ENCODE data around the gene COQ5.
A peak's percentile ranks its signal among the peaks of the same experiment; 100 is the strongest.

Gene COQ5

DNA sequence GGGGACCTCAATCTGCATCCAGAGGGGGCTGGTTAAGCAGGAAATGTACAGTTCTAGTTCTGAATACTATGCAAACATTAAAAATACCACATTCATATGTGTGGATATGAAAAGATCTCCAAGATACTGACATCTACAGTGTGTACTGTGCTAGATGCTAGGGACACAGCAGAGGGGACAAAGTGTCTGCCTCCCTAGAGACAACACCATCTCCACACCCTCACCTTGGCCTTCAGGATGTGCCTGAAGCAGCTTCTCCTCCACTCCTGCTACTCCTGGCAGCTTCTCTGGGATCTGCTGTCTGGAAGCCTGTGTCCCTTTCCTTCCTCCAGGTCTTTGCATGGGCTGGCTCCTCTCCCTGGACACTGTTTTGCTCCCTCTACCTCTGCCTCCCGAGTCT is 48.7 kb downstream of the COQ5 start:
- DNase-seq, result no peak

DNA sequence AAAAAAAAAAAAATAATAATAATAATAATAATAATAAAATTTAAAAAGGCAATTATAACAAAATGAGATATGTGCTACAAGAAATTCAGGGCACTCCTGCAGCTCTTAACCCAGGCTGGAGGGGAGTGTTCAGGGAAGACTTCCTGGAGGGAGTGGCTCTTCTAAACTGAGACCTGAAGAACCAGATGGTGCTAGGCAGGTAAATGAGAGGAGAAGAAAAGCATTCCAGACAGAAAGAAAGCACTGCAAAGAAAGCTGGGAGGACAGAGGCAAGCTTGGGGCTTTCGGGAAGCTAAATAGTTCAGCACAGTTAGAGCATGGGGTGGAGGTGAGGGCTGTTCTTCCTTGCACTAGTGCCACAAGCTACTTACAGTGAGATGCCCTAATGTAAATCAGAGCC is 49.5 kb downstream of the COQ5 start:
- no peak for DNase-seq

DNA sequence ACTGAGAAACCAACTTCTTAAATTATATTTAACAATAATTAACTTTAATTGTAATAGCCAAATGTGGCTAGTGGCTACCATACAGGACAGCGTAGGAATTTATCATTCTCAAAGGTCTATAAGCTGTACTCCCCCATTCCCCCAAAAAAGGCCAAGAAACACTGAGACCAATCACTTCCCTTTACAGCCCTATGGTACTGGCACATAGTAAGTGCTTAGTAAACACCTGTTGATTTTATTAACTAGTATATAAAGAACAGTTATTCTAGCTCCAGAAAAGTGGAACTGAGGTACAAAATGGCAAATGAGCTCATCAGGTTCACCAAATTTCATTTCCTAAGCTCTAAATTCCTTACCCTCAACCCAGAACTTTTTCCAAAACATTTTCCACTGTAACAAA is 53.3 kb downstream of the COQ5 start:
- no peak for DNase-seq

DNA sequence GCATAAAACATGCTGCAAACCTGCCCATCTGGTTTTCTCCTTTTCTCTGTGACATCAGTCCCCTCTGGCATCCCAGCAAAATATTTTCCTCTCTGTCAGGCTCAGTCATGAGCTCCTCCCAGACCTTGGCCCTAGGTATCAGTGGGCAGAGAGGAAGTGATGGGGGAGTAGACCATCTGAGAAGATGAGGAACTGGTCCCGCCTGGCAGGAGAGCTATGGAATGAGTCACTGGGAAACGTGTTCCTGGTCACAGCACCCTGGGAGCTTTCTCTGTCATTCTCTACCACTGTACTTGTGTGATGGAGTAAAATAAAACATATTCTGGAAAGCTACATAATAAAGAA is 54.4 kb downstream of the COQ5 start:
- no peak for DNase-seq

DNA sequence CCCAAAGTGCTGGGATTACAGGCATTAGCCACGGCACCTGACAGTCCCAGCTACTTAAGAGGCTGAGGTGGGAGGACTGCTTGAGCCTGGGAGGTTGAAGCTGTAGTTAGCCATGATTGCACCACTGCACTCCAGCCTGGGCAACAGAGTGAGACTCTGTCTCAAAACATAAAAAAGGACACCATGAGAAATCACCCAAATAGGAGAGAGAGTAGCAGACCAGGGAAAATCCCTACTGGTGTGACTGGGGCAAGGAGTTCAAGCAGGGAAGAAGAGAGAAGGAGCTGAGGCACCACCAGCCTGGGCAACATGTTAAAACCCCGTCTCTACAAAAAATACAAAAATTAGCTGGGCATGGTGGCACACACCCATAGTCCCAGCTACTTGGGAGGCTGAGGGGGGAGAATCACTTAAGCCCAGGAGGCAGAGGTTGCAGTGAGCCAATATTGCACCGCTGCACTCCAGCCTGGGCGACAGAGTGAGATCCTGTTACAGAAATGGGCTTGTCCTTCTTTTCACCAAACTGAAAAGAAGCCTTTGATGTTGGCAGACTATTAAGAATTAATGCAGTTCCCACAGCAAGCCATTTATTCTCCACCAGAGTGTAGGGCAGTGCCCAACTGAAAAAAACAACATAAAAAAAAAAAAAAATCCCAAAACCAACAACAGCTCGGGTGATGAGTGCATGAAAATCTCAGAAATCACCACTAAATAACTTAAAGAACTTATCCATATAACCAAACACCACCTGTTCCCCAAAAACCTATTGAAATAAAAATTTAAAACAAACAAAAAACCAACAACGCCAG is 54.9 kb downstream of the COQ5 start:
- DNase-seq, result no peak

DNA sequence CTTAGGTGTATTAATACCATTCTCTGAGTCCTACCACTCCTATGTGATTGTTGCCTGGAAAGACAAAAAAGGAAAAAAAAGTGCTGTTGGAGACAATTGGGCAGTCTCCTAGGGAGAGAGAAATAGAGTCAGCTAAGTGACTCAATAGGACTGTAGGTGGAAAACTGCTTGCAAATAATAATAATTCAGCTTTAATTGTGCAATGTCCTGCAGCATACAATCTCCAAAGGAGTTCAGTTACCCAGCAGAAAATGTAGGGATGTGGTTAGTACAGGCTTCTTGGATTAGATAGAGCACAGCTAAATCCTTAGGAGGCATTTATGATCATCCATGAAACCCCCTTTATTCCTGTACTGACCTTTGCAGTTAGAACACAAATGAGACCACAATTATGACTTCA is 56.4 kb downstream of the COQ5 start:
- no peak for DNase-seq

DNA sequence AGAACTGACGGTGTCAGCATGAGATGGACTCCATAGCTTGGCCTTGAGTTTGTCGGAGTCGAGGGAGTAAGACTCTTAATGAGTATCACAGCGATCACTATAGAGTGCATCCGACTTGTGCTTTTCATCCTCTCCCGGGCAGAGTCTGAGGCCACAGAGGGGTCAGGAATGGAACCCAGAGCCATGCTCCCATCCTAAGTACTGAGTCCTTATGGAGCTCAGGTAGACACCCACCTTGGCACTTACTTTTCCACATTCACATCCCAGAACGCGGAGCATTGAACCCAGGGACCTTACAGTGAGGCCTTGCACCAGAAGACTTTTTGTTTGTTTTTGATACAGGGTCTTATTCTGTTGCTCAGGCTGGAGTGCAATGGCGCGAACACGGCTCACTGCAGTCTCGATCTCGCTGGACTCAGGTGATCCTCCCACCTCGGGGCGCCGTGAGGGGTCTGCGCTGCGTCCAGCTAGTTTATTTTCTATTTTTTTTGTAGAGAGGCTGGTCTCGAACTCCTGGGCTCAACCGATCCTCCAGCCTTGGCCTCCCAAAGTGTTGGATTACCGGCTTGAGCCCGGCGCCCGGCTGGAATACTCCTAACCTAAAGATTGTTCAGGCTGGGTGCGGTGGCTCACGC is 58.7 kb downstream of the COQ5 start:
- DNase-seq, result no peak

DNA sequence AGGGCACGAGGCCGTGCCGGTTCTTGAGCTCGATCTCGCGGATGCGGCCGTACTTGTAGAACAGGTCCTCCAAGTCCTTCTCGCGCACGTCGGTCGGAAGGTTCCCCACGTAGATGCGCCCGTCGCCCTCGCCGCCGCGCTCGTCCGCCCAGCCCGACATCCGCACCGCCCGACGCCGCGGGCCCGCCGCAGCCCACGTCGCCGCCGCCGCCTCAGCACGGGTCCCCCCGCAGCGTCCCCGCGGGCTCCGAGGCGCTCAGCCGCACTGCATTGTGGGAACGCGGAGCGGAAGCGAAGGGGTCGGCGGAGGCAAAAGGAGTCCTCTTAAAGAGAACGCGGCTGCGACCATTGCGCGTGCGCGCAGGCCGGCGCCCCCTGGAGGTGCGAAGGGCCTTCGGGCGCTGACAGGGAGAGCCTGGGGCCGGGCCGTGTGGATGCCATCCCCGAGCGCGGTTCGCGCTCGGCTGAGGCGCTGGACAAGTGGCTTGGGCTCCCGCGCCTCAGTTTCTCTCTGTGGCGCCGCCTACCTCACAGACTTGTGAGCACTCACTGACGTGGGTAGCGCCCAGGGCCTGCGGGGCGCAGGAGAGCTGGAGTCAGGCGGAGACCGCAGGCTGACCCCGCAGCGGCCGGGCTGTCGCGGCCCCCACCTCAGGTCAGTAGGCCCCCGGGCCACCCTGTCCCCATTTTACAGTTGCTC is 59.4 kb downstream of the COQ5 start, which contains the start of gene SRSF9:
SRSF9 (minus strand) TSS at position 299 of the 700 bp plus-strand sequence; CDS start at position 160, 139 bp downstream.
- peak; percentile 97 for DNase-seq

DNA sequence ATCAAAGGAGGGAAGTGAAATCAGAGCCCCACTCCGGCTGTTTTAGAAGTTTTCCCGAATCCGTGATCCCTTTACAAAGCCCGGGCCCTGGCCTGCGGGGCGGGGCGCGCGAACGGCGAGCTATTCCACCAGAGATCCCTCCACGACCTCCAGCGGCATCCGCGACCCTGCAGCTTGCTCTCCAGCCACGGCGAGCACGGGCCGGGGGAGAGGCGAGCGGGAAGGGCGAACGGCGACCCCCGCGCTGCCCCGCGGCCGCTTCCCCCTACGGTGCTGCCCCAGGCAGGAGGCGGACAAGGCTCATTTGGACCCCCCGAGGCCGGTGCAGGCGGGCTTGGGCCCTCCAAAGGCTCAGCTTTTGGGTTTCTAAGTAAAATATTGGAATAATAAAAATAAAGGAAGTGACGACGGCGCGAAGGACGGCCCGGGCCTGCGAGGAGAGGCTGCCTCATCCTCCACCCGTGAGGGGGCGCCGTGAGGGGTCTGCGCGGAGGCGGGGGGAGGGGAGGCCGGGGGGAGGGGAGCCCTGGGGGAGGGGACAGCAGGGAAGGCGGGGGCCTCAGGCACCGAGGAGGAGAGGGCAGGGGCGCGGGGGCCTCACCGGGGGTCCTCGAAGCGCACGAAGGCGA is 60.0 kb downstream of the COQ5 start:
- peak; percentile 57 for DNase-seq

DNA sequence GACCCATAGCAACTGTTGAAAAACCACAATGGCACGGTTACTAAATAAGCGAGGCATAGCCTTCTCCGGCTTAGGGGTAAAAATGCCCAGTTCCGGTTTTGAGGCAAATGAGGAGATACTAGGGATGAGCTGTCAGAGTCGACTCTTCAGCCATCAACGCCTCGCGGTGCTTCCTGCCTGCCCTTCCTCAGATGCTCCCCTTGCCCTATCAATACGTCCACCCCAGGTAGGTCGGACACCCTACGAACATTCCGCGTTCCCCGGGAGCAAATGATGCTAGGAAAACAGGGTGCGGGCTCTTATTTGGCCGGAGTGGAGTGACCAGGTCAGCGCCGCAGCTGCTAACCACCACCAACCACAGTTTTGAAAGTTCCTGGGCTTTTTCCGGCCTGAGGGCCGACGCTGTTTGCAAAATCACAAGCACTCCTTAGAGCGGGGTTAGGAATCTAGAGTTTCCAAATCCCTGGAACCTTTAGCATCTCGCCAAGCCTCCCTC is 60.6 kb downstream of the COQ5 start:
- DNase-seq, result no peak

DNA sequence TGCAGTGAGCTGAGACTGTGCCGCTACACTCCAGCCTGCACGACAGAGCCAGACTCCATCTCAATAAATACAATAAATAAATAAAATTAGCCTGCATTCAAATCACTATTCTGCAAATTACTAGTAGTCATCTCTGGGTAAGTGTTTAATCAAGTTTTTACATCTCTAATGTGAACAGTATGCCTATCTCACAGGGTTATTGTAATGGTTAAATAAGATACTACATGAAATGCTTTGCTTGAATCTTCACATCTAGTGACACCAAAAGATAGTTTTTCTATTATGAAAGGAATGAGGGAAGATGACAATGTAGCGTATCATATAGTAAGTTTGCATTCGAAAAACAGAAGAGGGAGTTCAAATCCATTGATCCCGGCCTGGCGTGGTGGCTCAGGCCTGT is 61.5 kb downstream of the COQ5 start:
- no peak for DNase-seq

DNA sequence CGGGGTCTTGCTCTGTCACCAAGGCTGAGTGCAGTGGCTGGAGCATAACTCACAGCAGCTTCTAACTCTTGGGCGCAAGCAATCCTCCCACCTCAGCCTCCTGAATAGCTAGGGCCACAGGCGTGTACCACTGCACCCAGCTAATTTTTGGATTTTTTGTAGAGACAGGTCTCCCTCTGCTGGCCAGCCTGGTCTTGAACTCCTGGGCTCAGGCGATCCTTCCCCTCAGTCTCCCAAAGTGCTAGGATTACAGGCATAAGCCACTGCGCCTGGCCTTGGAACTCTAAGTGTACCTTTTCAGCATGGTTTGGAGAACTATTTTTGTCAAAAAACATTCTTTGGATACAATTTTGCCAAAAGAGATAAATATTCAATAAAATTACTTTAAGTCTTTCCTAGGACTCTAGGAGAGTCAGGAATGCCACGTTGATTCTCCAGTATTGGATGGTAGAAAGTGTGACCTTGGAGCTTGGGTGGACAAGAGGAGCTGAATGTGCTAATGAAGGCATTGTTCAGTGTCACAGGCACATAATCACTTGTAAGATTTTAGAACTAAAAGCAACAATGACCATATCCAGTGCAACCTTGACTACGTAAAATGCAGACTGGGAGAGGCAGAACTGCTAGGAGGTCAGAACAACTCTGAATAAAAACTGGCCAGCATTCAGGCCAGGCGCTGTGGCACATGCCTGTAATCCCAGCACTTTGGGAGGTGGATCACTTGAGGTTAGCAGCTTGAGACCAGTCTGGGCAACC is 62.2 kb downstream of the COQ5 start:
- peak; percentile 7 for DNase-seq

DNA sequence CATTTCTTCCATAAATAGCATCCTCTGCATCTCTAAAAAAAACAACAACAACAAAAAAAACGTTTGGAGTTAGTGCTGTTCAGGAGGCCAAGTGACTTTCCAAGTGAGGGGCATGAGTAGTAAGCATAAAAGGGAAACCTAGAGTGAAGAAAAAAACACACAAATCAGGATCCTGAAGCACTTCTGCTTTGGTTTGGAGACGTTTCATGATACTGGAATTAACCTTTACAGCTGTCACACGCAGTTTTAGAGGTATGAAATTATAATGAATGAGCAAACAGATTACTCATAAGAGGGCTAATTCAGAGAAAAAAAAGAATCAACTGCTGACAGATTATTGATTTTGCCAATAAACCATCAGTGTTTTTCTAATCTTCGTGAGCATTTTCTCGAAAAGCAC is 63.2 kb downstream of the COQ5 start:
- no peak for DNase-seq

DNA sequence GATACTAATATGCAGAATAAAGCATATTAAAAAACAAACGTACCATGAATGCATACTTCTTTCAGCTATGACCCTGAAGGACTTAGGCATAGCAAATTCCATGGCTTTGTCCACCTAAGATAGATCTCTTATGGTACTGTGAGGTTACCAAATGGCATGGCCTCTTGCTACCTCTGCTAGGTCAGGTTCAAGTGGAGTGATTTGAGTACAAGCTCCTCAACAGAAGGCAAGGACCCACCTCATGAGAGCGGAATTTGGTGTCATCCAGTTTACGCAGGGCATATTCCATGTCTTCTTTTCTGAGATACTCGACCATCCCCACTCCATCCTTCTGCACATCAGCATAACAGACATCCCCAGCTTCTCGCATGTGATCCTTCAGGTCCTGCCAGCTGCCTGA is 65.2 kb downstream of the COQ5 start:
- no peak for DNase-seq

DNA sequence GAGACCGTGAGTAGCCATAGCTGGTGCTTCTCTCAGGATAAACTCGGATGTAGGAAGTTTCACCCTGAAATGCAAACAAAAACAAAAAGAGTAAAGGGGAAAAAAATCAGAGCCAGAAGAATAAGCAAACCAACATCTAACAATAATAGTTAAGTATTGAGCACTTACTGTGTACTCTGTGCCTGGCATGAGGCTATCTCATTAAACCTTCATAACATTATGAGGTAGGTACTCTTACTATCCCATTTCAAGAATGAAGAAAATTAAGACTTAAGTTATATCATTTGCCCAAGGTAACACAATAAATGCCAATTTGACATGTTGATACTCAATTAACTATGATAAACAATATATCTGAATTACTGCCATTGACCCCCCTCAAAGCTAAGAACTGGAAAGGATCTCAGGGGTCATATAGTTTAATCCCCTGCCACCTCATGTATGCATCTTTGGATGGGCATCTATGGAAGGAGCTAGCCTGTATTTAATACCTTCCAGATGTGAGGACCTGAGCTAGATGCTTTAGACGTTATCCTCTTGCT is 66.8 kb downstream of the COQ5 start:
- DNase-seq, result no peak

DNA sequence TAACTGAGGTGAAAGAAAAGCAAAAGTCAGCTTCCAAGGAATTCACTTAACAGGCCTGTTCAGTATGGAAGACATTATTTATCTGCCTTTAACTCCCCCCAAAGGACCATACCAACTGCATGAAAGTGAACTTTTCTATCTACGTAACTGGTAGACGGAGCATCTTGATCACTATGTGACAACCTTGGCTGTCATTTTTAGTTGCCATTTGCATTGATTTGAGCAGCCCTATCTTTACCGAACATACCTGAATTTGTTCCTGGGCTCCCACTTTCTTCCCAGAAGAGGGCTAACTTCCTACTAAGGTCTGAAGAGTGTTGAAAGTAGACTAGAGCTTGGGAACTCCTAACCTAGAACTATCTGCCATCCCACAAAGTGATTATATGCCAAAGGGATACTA is 68.8 kb downstream of the COQ5 start:
- no peak for DNase-seq

DNA sequence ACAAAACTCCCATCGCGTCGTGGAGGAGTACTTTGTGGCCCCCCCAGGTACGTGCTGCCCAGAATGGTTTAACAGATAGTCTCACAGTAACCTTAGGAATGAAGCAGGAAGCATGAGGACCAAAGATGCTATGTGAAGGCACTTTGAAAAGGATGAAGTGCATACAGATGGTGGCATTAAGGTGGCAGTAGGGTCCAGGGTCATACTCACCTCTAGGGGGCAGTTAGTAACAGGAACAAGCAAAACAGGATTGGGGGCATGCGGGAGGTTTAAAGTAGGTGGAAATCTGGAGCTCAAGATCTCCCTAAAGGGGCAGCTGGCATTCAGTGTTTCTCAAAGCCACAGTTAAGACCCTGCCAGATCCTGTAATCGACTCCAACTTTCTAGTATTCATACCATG is 71.8 kb downstream of the COQ5 start:
- no peak for DNase-seq

DNA sequence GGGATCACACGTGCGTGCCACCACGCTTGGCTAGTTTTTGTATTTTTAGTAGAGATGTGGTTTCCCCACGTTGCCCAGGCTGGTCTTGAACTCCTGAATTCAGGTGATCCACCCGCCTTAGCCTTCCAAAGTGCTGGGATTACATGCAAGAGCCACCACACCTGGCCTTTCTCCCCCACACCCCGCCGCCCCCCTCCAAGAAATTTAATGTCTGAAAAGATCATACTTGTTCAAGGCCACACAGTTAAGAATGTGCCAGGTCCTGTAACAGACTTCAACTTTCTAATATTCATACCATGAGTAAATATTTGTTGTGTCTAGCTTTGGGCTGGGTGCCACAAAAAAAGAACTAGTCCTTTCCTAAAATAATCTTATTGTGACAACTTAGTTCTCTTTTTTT is 73.7 kb downstream of the COQ5 start:
- no peak for DNase-seq

DNA sequence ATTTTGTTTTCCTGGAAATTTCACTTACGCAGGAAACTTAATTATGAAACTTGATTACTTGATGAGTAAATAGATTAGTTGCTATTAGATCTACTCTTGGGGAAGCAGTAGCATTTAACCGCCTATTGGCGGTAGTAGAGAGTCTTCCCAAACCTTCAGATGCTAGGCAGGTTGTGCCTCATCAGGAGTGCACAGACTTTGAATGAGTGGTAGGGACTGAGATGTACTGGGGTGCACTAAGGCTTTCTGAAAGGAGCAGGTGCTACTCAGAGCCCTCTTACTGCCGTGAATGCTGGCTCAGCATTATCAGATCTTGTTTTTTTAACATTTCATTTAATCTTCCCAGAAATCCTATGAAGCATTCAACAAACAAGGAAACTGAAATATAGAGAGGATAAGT is 75.0 kb downstream of the COQ5 start:
- DNase-seq, result no peak

All from midbrain (tissue), 1 donor.